ENCODE measurements around the gene INTS15. TPM values are rescaled to one million over a fixed set of nuclear protein-coding genes. Genes with fewer than 3 reads are reported as not detected.

Gene INTS15
- total and polyA plus RNA-seq, 9 of the 15 experiments (the other 6 are each of a cell fraction or from before 2014, with no cell fraction given) = 0.52 to 28.9 (median 11.6) TPM

- no peak overlapping the region for H3K4me2 ChIP-seq (ENCODE audit: insufficient read depth, low read length)
- in situ Hi-C loops (cut with MboI) (no loop called here), intact Hi-C loops (cut with micrococcal nuclease) (no loop called here)
- H3K9me1 ChIP-seq (ENCODE audit: control insufficient read depth, insufficient read depth, low read length) = no peaks in the 10 kb centered on the region
- H3K9ac ChIP-seq (ENCODE audit: insufficient read depth in 1 of 2, low read depth in 2 of 2, low read length in 2 of 2) = no peak overlapping the region
- ChIA-PET POLR2A (interaction anchor here (0.6 kb wide), 1 partner anchor 457 kb away, joined by 4 read pairs; no protein-coding TSS in a partner anchor), CTCF (ENCODE audit: low intra/inter-chr PET ratio) (no interaction called here)
- H3K36me3 ChIP-seq (ENCODE audit: control insufficient read depth, insufficient read depth, low read length) = no peaks in the 10 kb centered on the region
- no peak for TF ChIP-seq ZNF41 (CRISPR knock-in tag; conservative IDR thresholded peaks at IDR 0.05)
- 0 out of 2 replicates have a peak, but pooled peaks have one; percentile 9 for TF ChIP-seq NFIC (IDR thresholded peaks at IDR 0.05)
- H3K27me3 ChIP-seq (ENCODE audit: control insufficient read depth in 2 of 2, insufficient read depth in 2 of 2, low read length in 2 of 2) = peaks cover 38 to 72% of the 10 kb centered on the region in 2 experiments
- BruUV-seq (replicated peaks) = no TSS peak
- no peak overlapping the region for H3K4me3 ChIP-seq
- no peak for ATAC-seq
- peaks cover 0 to 17% of the 10 kb centered on the region in 2 experiments; a peak in 2 of 5 replicates for H3K4me1 ChIP-seq (replicated peaks in 1 of 2; ENCODE audit: control insufficient read depth in 2 of 2, insufficient read depth in 2 of 2, low read length in 2 of 2)
- H2AFZ ChIP-seq (ENCODE audit: low read depth, low read length) = no peak overlapping the region
- no peaks in the 10 kb centered on the region for H3K79me2 ChIP-seq (ENCODE audit: control insufficient read depth, insufficient read depth, low read length)
- no peak for DNase-seq (ENCODE audit: extremely low read depth in 1 of 4, low spot score in 3 of 4)
- no peaks in the 10 kb centered on the region for H4K20me1 ChIP-seq (replicated peaks; ENCODE audit: control insufficient read depth, insufficient read depth, low read length)
- 29% methylated on average over 24 of the region's 63 CpGs for WGBS (ENCODE audit: insufficient coverage, low coverage, missing lambda C conversion rate)
- H3K27ac ChIP-seq (ENCODE audit: extremely low read depth, low read depth, low read length) = no peak overlapping the region
- no peak for FAIRE-seq
- no peaks in the 10 kb centered on the region for H3K9me3 ChIP-seq (replicated peaks; ENCODE audit: control insufficient read depth, insufficient read depth, low read depth, low read length)
Measured at GRCh38 chr7:6615723-6616555, 26.1 kb downstream of the INTS15 start.

- no TSS peak for BruUV-seq (replicated peaks)
- DNase-seq (ENCODE audit: extremely low read depth in 1 of 4, low spot score in 3 of 4) (no peak), FAIRE-seq (no peak), ATAC-seq (peak; percentile 28; the same call in 2 of the 3 replicates)
- Histone ChIP-seq H3K27ac (ENCODE audit: extremely low read depth, low read depth, low read length) (no peak overlapping the region), H3K9me3 (replicated peaks; ENCODE audit: control insufficient read depth, insufficient read depth, low read depth, low read length) (no peaks in the 10 kb centered on the region), H3K9me1 (ENCODE audit: control insufficient read depth, insufficient read depth, low read length) (no peaks in the 10 kb centered on the region), H2AFZ (ENCODE audit: low read depth, low read length) (no peak overlapping the region), H4K20me1 (replicated peaks; ENCODE audit: control insufficient read depth, insufficient read depth, low read length) (no peaks in the 10 kb centered on the region), H3K4me2 (ENCODE audit: insufficient read depth, low read length) (no peak overlapping the region), H3K79me2 (ENCODE audit: control insufficient read depth, insufficient read depth, low read length) (no peaks in the 10 kb centered on the region), H3K36me3 (ENCODE audit: control insufficient read depth, insufficient read depth, low read length) (no peaks in the 10 kb centered on the region), H3K4me1 (replicated peaks in 1 of 2; ENCODE audit: control insufficient read depth in 2 of 2, insufficient read depth in 2 of 2, low read length in 2 of 2) (peaks cover 0 to 25% of the 10 kb centered on the region in 2 experiments; a peak in 2 of 5 replicates), H3K9ac (ENCODE audit: insufficient read depth in 1 of 2, low read depth in 2 of 2, low read length in 2 of 2) (peak overlapping the region in 1 of 2 experiments; percentile 35; a peak in 1 of 4 replicates), H3K27me3 (ENCODE audit: control insufficient read depth in 2 of 2, insufficient read depth in 2 of 2, low read length in 2 of 2) (peaks cover 46 to 83% of the 10 kb centered on the region in 2 experiments), H3K4me3 (no peak overlapping the region)
- intact Hi-C loops (cut with micrococcal nuclease) = no loop called here
- in situ Hi-C loops (cut with MboI) = no loop called here
- ChIA-PET CTCF (ENCODE audit: low intra/inter-chr PET ratio) (no interaction called here), POLR2A (interaction anchor here (1.5 kb wide), 1 partner anchor 12 kb away, joined by 5 read pairs; no protein-coding TSS in a partner anchor)
- 4% methylated on average over 20 of the region's 20 CpGs for WGBS (ENCODE audit: insufficient coverage, low coverage, missing lambda C conversion rate)
- TF ChIP-seq ZBTB26 (CRISPR knock-in tag; IDR thresholded peaks at IDR 0.05) (no peak), ZNF263 (CRISPR knock-in tag; IDR thresholded peaks at IDR 0.05; ENCODE audit: borderline replicate concordance) (no peak), ETS2 (tag; IDR thresholded peaks at IDR 0.05; ENCODE audit: borderline replicate concordance, poor library complexity, severe bottlenecking) (no peak), ZBTB7A (IDR thresholded peaks at IDR 0.05; ENCODE audit: borderline replicate concordance, control insufficient read depth, low read depth, low read length) (no peak), RB1 (IDR thresholded peaks at IDR 0.05; ENCODE audit: low read depth) (no peak), CLOCK (CRISPR knock-in tag; IDR thresholded peaks at IDR 0.05; ENCODE audit: borderline replicate concordance) (no peak)
Measured at GRCh38 chr7:6616854-6617643, 27.2 kb downstream of the INTS15 start.

Data from K562 (cell line).